Measurements from ENCODE around the gene BTBD9. TPM values are rescaled to one million over a fixed set of nuclear protein-coding genes. Genes with fewer than 3 reads are reported as not detected.

The BTBD9 gene
- total RNA-seq, 1 donor from 2014 or later = 4.5 TPM

DNA sequence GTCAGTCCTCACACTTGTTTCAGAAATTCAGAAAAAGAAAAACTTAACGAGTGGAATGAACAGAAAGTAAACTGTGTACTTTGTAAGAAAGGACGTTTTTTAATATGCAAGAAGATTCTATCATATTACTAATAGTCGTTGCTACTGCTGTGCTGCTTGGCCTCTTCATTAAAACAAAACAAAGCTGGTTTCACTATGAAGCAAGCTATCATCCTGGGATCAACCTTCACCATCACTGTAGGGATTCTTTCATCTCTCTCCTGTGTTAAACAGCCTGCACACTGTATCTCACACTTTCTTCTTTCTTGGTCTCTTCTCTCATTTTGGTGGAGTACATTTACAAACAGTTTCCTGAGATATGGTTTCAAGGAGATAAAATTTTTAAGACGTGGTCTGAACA, 284.2 kb downstream of the BTBD9 start:
- TF ChIP-seq, protein P1, sequence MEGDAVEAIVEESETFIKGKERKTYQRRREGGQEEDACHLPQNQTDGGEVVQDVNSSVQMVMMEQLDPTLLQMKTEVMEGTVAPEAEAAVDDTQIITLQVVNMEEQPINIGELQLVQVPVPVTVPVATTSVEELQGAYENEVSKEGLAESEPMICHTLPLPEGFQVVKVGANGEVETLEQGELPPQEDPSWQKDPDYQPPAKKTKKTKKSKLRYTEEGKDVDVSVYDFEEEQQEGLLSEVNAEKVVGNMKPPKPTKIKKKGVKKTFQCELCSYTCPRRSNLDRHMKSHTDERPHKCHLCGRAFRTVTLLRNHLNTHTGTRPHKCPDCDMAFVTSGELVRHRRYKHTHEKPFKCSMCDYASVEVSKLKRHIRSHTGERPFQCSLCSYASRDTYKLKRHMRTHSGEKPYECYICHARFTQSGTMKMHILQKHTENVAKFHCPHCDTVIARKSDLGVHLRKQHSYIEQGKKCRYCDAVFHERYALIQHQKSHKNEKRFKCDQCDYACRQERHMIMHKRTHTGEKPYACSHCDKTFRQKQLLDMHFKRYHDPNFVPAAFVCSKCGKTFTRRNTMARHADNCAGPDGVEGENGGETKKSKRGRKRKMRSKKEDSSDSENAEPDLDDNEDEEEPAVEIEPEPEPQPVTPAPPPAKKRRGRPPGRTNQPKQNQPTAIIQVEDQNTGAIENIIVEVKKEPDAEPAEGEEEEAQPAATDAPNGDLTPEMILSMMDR (IDR thresholded peaks at IDR 0.05; ENCODE audit: insufficient read depth, low read length, severe bottlenecking) = no peak
- FAIRE-seq = no peak
- Histone ChIP-seq H3K4me3 (ENCODE audit: low read depth, low read length) (no peak overlapping the region), H3K27me3 (ENCODE audit: control insufficient read depth, insufficient read depth, low read length) (no peaks in the 10 kb centered on the region), H3K36me3 (ENCODE audit: control insufficient read depth, insufficient read depth, low read length) (no peaks in the 10 kb centered on the region)
- no peak for DNase-seq (ENCODE audit: low read depth)

DNA sequence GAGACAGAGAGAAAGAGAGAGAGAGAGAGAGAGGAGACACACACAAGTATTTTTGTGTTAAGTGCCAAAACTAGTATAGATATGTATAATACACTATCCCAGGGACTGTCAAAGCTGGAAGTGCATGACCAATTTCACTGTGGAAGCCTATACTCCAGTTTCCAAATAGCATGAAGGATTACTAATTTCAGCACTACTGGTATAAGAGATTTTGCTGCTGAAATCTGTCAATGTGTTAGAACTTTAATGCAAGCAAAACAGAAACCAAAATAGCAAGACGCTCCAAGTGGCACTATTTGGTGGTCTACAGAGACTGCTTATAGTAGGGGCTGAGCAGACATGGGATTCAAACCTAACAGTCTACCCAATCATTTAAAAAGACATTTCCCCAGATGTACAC, 284.8 kb downstream of the BTBD9 start:
- Histone ChIP-seq H3K27me3 (ENCODE audit: control insufficient read depth, insufficient read depth, low read length) (no peaks in the 10 kb centered on the region), H3K36me3 (ENCODE audit: control insufficient read depth, insufficient read depth, low read length) (no peaks in the 10 kb centered on the region), H3K4me3 (ENCODE audit: low read depth, low read length) (no peak overlapping the region)
- TF ChIP-seq, protein P1 (IDR thresholded peaks at IDR 0.05; ENCODE audit: insufficient read depth, low read length, severe bottlenecking) = no peak
- FAIRE-seq (no peak), DNase-seq (ENCODE audit: low read depth) (no peak)

DNA sequence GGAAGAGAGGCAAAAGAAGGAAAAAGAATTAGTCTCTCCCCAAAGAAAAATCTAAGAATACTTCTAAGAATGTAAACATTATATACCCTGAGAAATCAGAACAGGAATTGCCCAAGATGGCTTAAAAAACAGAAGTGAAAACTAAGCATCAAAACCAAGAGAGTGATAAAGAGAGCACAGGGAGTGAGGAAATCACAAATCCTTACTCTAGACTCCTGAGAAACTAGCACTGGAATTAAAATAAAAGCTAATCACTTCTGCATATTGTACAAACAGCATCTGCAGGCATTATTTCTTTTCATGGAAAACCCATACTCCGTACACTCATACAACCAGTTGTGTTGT, 285.7 kb downstream of the BTBD9 start:
- Histone ChIP-seq H3K27me3 (ENCODE audit: control insufficient read depth, insufficient read depth, low read length) (no peaks in the 10 kb centered on the region), H3K4me3 (ENCODE audit: low read depth, low read length) (no peak overlapping the region), H3K36me3 (ENCODE audit: control insufficient read depth, insufficient read depth, low read length) (no peaks in the 10 kb centered on the region)
- TF ChIP-seq, protein P1 (IDR thresholded peaks at IDR 0.05; ENCODE audit: insufficient read depth, low read length, severe bottlenecking) = no peak
- FAIRE-seq (no peak), DNase-seq (ENCODE audit: low read depth) (no peak)

DNA sequence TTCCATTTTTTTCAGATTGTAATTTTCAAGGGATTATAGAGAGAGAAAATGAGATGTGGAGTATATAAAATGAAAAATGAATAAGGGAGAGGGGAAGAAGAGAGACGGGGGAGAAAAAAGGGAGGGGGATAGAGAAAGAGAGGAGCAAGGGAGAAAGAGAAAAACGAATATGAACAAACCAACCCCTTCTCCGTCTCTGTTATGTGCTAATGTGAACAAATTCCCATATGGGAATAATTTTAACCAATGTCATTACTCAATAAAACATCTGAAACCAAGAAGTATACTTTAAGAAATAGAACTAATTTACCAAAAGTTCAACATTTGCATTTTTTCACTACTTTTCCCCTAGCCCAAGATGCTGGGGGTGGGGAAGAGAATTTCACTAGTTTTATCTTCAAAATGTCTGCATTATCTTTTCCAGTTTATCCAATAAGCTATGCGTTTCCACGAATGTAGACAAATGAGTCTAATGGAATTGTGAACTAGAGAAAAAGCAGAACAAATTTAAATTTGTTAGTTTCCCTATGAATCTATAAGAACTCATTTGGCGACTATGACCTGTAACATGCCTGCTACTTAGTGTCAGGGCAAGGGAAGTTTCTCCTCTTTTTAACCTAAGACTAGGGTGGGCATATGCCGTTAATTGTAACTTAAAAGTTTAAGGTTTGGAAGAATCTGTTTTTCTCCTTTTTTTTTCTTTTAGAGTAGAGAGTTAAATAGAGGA, 286.3 kb downstream of the BTBD9 start:
- FAIRE-seq (no peak), DNase-seq (ENCODE audit: low read depth) (no peak)
- H3K4me3 ChIP-seq (ENCODE audit: low read depth, low read length) = no peak overlapping the region
- TF ChIP-seq, protein P1 (IDR thresholded peaks at IDR 0.05; ENCODE audit: insufficient read depth, low read length, severe bottlenecking) = no peak
- no peaks in the 10 kb centered on the region for H3K36me3 ChIP-seq (ENCODE audit: control insufficient read depth, insufficient read depth, low read length)
- no peaks in the 10 kb centered on the region for H3K27me3 ChIP-seq (ENCODE audit: control insufficient read depth, insufficient read depth, low read length)

DNA sequence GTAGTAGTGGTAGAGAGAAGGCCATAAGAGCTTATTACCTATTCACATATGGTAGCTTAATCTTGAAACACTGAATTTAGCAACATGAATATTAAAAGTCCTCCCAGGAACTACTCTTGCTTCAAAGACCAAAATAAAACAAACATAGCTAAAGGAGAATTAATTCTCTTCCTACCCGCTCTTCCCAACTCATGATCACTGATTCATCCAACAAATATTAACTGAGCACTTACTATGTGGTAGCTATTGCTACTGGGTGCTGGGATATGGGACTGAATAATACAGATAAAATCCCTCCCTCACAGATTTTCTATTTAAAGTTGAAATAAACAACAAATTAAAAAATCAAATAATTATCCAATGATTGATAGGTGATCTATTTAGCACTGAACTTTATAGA, 287.1 kb downstream of the BTBD9 start:
- Histone ChIP-seq H3K4me3 (ENCODE audit: low read depth, low read length) (no peak overlapping the region), H3K36me3 (ENCODE audit: control insufficient read depth, insufficient read depth, low read length) (no peaks in the 10 kb centered on the region), H3K27me3 (ENCODE audit: control insufficient read depth, insufficient read depth, low read length) (no peaks in the 10 kb centered on the region)
- FAIRE-seq = no peak
- TF ChIP-seq, protein P1 (IDR thresholded peaks at IDR 0.05; ENCODE audit: insufficient read depth, low read length, severe bottlenecking) = no peak
- DNase-seq (ENCODE audit: low read depth) = no peak

DNA sequence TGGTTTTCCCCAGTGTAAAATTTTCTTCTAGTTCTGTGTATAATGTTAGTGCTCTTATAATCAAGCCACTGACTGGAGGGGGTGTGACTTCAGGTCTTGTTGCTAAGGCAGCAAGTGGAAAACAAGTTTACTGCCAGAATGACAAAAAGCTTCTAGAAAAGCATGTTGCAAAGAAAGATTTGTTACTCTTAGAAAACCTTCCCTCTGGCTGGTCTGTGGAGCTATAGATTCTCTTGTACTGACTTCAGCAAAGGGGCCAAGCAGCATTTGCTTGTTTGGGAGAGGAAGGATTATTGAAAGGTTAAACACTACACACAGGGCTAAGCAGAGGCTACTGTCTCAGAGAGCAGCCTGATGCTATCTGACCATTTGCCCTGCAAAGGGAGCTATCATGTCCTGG, 288.8 kb downstream of the BTBD9 start:
- no peak for FAIRE-seq
- TF ChIP-seq, protein P1 (IDR thresholded peaks at IDR 0.05; ENCODE audit: insufficient read depth, low read length, severe bottlenecking) = no peak

More for the DNA sequence above, 288.8 kb downstream of the BTBD9 start:
- no peak for DNase-seq (ENCODE audit: low read depth)
- no peaks in the 10 kb centered on the region for H3K36me3 ChIP-seq (ENCODE audit: control insufficient read depth, insufficient read depth, low read length)
- no peaks in the 10 kb centered on the region for H3K27me3 ChIP-seq (ENCODE audit: control insufficient read depth, insufficient read depth, low read length)
- H3K4me3 ChIP-seq (ENCODE audit: low read depth, low read length) = no peak overlapping the region

All from bronchial epithelial cell (primary cell).